ENCODE results near the gene CDH4. TPM values are rescaled to one million over a fixed set of nuclear protein-coding genes. Genes with fewer than 3 reads are reported as not detected.

The CDH4 gene
- total RNA-seq, 1 donor from 2014 or later = 3.2 TPM

DNA sequence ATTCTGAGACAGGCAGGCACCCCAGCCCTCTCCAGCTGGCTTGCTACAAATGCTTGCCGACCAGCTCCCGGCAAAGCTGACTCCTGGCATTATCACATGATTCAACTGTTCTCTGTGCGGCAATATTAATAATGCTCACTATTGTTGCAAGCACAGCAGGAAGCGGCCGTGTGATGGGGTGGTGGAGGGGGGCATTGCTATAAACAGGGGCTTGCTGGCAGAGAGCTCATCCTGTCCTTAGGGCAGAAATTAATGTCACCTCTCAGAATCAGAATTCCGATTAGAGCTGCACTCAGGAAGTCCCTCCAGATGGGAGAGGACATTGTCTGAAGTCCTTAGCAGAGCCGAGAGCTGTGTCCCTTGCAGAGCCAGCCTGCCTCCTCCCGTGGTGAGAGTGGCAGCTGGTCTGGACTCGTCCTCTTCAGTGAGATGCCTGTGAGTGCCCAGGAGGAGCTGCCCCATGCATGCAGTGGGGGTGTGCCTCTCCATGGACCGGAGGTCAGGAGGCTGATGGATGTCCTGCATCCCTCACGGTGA lies 162.5 kb downstream of the CDH4 start:
- Histone ChIP-seq H2AFZ (ENCODE audit: low read depth, low read length) (no peak overlapping the region), H3K27ac (ENCODE audit: low read depth, low read length) (no peak overlapping the region), H3K4me2 (ENCODE audit: low read length) (no peak overlapping the region), H3K27me3 (ENCODE audit: insufficient read depth, low read length) (no peaks in the 10 kb centered on the region), H3K36me3 (ENCODE audit: insufficient read depth, low read length) (no peaks in the 10 kb centered on the region), H3K79me2 (ENCODE audit: insufficient read depth, low read length) (no peaks in the 10 kb centered on the region), H3K4me3 (ENCODE audit: insufficient read depth, low read depth, low read length) (no peak overlapping the region), H3K4me1 (ENCODE audit: insufficient read depth, low read length) (no peaks in the 10 kb centered on the region), H4K20me1 (ENCODE audit: insufficient read depth, low read length) (peaks cover 5% of the 10 kb centered on the region), H3K9ac (ENCODE audit: low read length) (no peak overlapping the region), H3K9me3 (ENCODE audit: insufficient read depth, low read depth, low read length) (no peaks in the 10 kb centered on the region)
- Mint-ChIP-seq H3K36me3 (ENCODE audit: low read depth, unreplicated experiment) (no peaks in the 10 kb centered on the region), H3K4me3 (ENCODE audit: unreplicated experiment) (no peak overlapping the region), H3K9me3 (ENCODE audit: unreplicated experiment) (peaks cover 2% of the 10 kb centered on the region), H3K4me1 (ENCODE audit: low read depth, unreplicated experiment) (no peaks in the 10 kb centered on the region), H3K27ac (ENCODE audit: unreplicated experiment) (peak overlapping the region; percentile 18), H3K27me3 (ENCODE audit: low read depth, unreplicated experiment) (peaks cover 14% of the 10 kb centered on the region)
- no peak for FAIRE-seq
- TF ChIP-seq EZH2 (IDR thresholded peaks at IDR 0.05; ENCODE audit: insufficient read depth, low read length) = no peak
- TF ChIP-seq, protein P1, sequence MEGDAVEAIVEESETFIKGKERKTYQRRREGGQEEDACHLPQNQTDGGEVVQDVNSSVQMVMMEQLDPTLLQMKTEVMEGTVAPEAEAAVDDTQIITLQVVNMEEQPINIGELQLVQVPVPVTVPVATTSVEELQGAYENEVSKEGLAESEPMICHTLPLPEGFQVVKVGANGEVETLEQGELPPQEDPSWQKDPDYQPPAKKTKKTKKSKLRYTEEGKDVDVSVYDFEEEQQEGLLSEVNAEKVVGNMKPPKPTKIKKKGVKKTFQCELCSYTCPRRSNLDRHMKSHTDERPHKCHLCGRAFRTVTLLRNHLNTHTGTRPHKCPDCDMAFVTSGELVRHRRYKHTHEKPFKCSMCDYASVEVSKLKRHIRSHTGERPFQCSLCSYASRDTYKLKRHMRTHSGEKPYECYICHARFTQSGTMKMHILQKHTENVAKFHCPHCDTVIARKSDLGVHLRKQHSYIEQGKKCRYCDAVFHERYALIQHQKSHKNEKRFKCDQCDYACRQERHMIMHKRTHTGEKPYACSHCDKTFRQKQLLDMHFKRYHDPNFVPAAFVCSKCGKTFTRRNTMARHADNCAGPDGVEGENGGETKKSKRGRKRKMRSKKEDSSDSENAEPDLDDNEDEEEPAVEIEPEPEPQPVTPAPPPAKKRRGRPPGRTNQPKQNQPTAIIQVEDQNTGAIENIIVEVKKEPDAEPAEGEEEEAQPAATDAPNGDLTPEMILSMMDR (IDR thresholded peaks at IDR 0.05; ENCODE audit: insufficient read depth, low read depth, low read length) = no peak
- DNase-seq (ENCODE audit: low read depth) = no peak

DNA sequence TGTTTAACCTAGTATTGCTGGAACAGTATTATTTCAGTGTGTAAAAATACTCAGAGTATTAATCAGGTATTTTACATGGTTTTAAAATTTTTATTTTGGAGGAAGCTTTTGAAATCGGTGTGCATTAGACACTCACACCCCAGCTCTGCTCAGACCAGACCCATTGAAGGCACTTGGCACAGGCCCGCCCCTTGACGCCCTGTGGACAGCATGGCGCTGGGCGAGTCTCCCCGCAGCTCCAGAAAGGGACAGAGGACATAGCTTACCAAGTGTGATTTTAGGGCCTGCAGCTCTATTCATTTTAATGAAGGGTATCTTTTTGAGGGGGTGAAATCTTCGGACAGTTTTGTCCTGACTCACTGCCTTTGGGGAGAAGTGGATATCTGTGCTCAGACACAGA lies 164.5 kb downstream of the CDH4 start:
- FAIRE-seq (no peak), DNase-seq (ENCODE audit: low read depth) (no peak)
- Mint-ChIP-seq H3K9me3 (ENCODE audit: unreplicated experiment) (peaks cover 2% of the 10 kb centered on the region), H3K4me1 (ENCODE audit: low read depth, unreplicated experiment) (no peaks in the 10 kb centered on the region), H3K27ac (ENCODE audit: unreplicated experiment) (no peak overlapping the region), H3K27me3 (ENCODE audit: low read depth, unreplicated experiment) (peaks cover 26% of the 10 kb centered on the region), H3K4me3 (ENCODE audit: unreplicated experiment) (no peak overlapping the region), H3K36me3 (ENCODE audit: low read depth, unreplicated experiment) (no peaks in the 10 kb centered on the region)
- Histone ChIP-seq H2AFZ (ENCODE audit: low read depth, low read length) (no peak overlapping the region), H3K27ac (ENCODE audit: low read depth, low read length) (no peak overlapping the region), H3K4me3 (ENCODE audit: insufficient read depth, low read depth, low read length) (no peak overlapping the region), H3K79me2 (ENCODE audit: insufficient read depth, low read length) (no peaks in the 10 kb centered on the region), H3K36me3 (ENCODE audit: insufficient read depth, low read length) (no peaks in the 10 kb centered on the region), H3K4me2 (ENCODE audit: low read length) (no peak overlapping the region), H3K4me1 (ENCODE audit: insufficient read depth, low read length) (no peaks in the 10 kb centered on the region), H3K9ac (ENCODE audit: low read length) (no peak overlapping the region), H3K27me3 (ENCODE audit: insufficient read depth, low read length) (no peaks in the 10 kb centered on the region), H4K20me1 (ENCODE audit: insufficient read depth, low read length) (peaks cover 12% of the 10 kb centered on the region), H3K9me3 (ENCODE audit: insufficient read depth, low read depth, low read length) (no peaks in the 10 kb centered on the region)
- TF ChIP-seq EZH2 (IDR thresholded peaks at IDR 0.05; ENCODE audit: insufficient read depth, low read length) = no peak
- TF ChIP-seq, protein P1 (IDR thresholded peaks at IDR 0.05; ENCODE audit: insufficient read depth, low read depth, low read length) = no peak

DNA sequence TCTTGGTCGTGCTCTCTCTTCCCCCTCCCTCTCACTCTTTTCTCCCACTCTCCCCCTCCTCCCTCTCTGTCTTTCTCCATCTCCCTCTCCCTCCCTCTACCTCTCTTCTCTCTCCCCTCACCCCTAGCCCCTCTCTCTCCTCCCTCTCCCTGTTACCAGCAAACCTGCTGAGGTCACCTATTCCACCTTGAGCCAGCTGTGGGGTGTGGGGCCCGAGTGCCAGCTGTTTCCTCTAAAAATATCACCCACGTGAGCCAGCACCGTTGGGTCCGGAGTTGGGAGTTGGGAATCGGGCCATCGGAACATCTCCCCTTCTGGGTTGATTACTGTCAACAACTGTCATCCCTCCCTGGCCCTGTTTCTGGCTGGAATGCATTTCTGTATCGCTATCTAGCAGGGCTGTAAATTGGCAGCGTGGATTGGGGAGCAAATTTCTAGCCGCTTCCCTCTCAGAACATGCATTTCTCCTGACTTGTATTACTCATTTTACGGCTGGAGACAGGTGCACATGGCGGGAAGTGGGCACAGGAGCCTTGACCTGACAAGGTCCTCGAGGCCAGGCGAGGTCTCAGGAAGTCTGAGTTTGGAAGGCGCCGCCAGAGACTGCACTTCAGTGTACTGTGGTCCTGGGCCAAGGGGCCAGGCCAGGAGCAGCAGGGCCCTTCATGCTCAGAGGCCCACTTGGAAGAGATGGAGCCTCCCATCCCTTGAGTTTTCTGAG lies 165.3 kb downstream of the CDH4 start:
- H3K4me1 Mint-ChIP-seq (ENCODE audit: low read depth, unreplicated experiment) = no peaks in the 10 kb centered on the region
- peaks cover 12% of the 10 kb centered on the region for H4K20me1 ChIP-seq (ENCODE audit: insufficient read depth, low read length)
- H3K4me3 ChIP-seq (ENCODE audit: insufficient read depth, low read depth, low read length) = no peak overlapping the region
- H3K79me2 ChIP-seq (ENCODE audit: insufficient read depth, low read length) = no peaks in the 10 kb centered on the region
- H3K9me3 Mint-ChIP-seq (ENCODE audit: unreplicated experiment) = peaks cover 2% of the 10 kb centered on the region
- no peaks in the 10 kb centered on the region for H3K36me3 ChIP-seq (ENCODE audit: insufficient read depth, low read length)
- no peak for TF ChIP-seq EZH2 (IDR thresholded peaks at IDR 0.05; ENCODE audit: insufficient read depth, low read length)
- TF ChIP-seq, protein P1 (IDR thresholded peaks at IDR 0.05; ENCODE audit: insufficient read depth, low read depth, low read length) = no peak
- H3K4me3 Mint-ChIP-seq (ENCODE audit: unreplicated experiment) = no peak overlapping the region
- H3K9me3 ChIP-seq (ENCODE audit: insufficient read depth, low read depth, low read length) = no peaks in the 10 kb centered on the region
- FAIRE-seq (no peak), DNase-seq (ENCODE audit: low read depth) (no peak)
- no peak overlapping the region for H3K4me2 ChIP-seq (ENCODE audit: low read length)
- H2AFZ ChIP-seq (ENCODE audit: low read depth, low read length) = no peak overlapping the region
- no peaks in the 10 kb centered on the region for H3K4me1 ChIP-seq (ENCODE audit: insufficient read depth, low read length)
- H3K27ac Mint-ChIP-seq (ENCODE audit: unreplicated experiment) = no peak overlapping the region
- no peak overlapping the region for H3K9ac ChIP-seq (ENCODE audit: low read length)
- H3K27ac ChIP-seq (ENCODE audit: low read depth, low read length) = no peak overlapping the region
- no peaks in the 10 kb centered on the region for H3K36me3 Mint-ChIP-seq (ENCODE audit: low read depth, unreplicated experiment)
- peaks cover 30% of the 10 kb centered on the region for H3K27me3 Mint-ChIP-seq (ENCODE audit: low read depth, unreplicated experiment)
- H3K27me3 ChIP-seq (ENCODE audit: insufficient read depth, low read length) = no peaks in the 10 kb centered on the region

All from astrocyte (in vitro differentiated cells and primary cell).